Stimulated activated CD8-positive, alpha-beta memory T cell treated with anti-CD3 and anti-CD28 coated beads, Interleukin-15, amount 100 ng/mL, for 24 hours (primary cell): Measurements from ENCODE around the gene ADCY2.

Experiments
- DNase-seq: peaks from one replicate; pipeline ENCODE4 v3.0.0-alpha.2; 2020; ENCODE audit warnings: low read depth

The ADCY2 gene

GRCh38 chr5:7445068-7445467 is 49.1 kb downstream of the ADCY2 start:
- no peak for DNase-seq

- no peak for DNase-seq
Measured at GRCh38 chr5:7445831-7446230, 49.9 kb downstream of the ADCY2 start.

GRCh38 chr5:7446913-7447312 is 51.0 kb downstream of the ADCY2 start:
- no peak for DNase-seq

GRCh38 chr5:7453947-7454346 is 58.0 kb downstream of the ADCY2 start:
- DNase-seq = no peak

GRCh38 chr5:7456206-7456605 is 60.3 kb downstream of the ADCY2 start:
- no peak for DNase-seq

GRCh38 chr5:7461371-7461770 is 65.4 kb downstream of the ADCY2 start:
- no peak for DNase-seq

GRCh38 chr5:7462758-7463157 is 66.8 kb downstream of the ADCY2 start:
- DNase-seq = no peak

- no peak for DNase-seq
Measured at GRCh38 chr5:7464182-7464581, 68.2 kb downstream of the ADCY2 start.

GRCh38 chr5:7467179-7467578 is 71.2 kb downstream of the ADCY2 start:
- no peak for DNase-seq

GRCh38 chr5:7468742-7469141 is 72.8 kb downstream of the ADCY2 start:
- no peak for DNase-seq

GRCh38 chr5:7471710-7472109 is 75.8 kb downstream of the ADCY2 start:
- DNase-seq = no peak

- DNase-seq = no peak
Measured at GRCh38 chr5:7473115-7473514, 77.2 kb downstream of the ADCY2 start.

GRCh38 chr5:7473668-7474215 is 77.8 kb downstream of the ADCY2 start:
- no peak for DNase-seq

GRCh38 chr5:7474821-7475403 is 79.0 kb downstream of the ADCY2 start:
- DNase-seq = no peak

- DNase-seq = no peak
Measured at GRCh38 chr5:7478459-7478858, 82.5 kb downstream of the ADCY2 start.

- no peak for DNase-seq
Measured at GRCh38 chr5:7488734-7489133, 92.8 kb downstream of the ADCY2 start.

GRCh38 chr5:7492371-7492770 is 96.4 kb downstream of the ADCY2 start:
- no peak for DNase-seq

GRCh38 chr5:7493081-7493480 is 97.1 kb downstream of the ADCY2 start:
- no peak for DNase-seq

- no peak for DNase-seq
Measured at GRCh38 chr5:7493622-7494021, 97.7 kb downstream of the ADCY2 start.

- DNase-seq = no peak
Measured at GRCh38 chr5:7494481-7495130, 98.7 kb downstream of the ADCY2 start.

- DNase-seq = no peak
Measured at GRCh38 chr5:7495131-7495517, 99.2 kb downstream of the ADCY2 start.

- no peak for DNase-seq
Measured at GRCh38 chr5:7500256-7500655, 104.3 kb downstream of the ADCY2 start.

GRCh38 chr5:7501061-7501460 is 105.1 kb downstream of the ADCY2 start:
- no peak for DNase-seq

GRCh38 chr5:7503564-7503963 is 107.6 kb downstream of the ADCY2 start:
- DNase-seq = no peak
